Measurements from ENCODE around the gene URB1.
"Not testable (repeated sequence)": the region's sequence is repeated elsewhere in the genome, so short reads cannot be mapped to it uniquely, and the experiment has no call there.

Gene URB1, protein sequence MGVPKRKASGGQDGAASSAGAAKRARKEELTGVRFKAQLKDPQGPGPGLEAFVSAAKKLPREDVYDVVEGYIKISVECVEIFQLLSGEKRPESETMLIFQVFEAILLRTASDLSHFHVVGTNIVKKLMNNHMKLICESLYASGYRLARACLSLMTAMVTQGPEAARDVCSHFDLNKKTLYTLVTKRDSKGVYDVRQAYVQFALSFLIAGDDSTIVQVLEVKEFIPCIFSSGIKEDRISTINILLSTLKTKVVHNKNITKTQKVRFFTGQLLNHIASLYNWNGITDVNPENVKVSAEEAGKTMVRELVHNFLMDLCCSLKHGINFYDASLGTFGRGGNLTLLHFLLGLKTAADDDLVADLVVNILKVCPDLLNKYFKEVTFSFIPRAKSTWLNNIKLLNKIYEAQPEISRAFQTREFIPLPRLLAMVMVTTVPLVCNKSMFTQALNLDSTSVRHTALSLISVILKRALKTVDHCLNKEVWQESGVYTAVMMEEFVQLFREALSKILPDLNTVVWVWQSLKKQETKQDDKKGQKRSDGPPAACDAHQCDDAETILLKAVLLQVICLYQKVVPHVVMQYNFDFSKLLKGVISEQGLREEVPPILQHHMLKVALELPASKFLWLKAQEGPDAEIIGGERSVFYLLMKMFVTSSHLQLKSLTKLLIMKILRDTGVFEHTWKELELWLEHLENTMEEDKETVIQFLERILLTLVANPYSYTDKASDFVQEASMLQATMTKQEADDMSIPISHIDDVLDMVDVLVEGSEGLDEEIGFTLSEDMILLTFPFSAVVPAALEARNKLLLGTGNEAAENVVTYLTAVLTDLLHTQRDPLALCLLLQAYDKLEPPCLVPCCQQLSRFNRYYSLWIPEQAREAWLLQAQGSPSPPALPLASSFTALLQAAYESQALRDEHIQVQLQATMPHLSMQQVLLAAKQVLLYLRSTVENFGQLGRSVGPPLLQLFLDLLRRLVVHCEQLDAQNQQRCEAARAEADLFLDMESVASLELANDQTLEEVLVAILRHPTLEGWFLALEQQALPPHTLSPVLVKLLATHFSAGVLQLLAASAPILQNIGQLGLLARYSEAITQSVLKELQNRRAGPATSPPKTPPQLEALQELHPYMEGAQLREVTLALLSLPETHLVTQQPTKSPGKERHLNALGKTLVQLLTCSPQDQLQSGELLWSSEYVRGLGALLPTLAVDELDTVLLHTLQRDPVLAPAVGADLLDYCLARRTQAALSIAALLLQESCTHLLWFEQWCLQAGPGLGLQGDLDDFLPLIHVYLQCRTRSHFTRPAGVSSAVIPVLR (N-terminal part only)

DNA sequence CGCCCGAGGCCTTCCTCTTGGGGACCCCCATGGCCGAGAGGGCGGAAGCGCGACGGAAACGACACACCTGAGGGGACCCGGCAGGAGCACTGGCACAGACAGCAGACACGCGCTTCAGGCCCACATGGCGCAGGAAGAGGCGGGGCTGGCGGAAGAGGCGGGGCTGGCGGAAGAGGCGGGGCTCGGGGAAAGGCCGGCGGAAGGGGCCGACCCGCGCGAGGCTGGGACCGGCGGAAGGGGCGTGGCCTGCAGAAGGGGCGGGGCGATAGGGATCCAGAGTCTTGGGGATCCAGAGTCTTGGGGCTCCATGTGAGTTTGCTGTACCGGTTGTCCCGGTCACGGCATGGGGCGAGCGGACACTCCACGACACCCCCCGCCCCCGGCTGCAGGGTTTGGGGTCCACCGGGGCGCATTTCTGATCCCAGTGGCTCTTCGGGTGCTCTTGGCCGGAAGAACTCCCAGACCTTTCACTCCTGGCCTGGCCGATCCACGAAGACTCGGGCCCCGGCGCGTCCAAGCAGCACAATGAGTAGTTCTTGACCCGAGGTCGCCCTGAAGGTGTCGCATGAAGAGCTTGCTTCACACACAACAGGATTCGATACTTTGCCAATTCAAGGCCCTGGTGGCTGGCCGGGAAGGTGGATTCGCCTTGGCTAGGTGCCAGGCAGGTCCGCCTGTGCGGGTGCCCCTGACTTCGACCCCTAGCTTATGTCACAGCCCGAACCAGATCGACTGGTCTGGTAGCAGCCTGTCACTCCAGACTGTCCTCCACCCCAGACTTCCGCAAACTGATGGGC is at the start of gene URB1:
Gene URB1 (minus strand): TSS at position 133 of the 797 bp plus-strand sequence. CDS start 102 bp downstream, at position 31.
- peak; percentile 67 for DNase-seq

DNA sequence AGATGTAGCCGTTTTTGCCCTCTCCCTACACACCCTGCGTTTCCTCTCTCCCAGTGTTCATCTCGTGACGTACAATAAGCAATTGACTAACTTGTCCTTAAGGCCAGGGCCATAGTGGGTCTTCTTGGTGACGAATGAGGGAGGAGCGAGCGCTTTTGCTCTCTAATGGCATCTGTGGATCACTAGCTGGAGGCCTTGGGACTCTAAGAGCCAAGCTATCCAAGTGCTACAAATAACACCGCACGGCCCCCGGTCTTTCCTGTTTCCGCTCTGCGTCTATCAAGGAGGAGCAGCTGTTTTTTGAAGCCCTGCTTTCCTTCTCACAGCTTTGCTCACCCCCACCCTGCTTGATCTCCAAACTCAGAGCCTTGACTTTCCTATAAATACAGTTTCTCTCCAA is 44.9 kb upstream of the URB1 start:
- no peak for DNase-seq

DNA sequence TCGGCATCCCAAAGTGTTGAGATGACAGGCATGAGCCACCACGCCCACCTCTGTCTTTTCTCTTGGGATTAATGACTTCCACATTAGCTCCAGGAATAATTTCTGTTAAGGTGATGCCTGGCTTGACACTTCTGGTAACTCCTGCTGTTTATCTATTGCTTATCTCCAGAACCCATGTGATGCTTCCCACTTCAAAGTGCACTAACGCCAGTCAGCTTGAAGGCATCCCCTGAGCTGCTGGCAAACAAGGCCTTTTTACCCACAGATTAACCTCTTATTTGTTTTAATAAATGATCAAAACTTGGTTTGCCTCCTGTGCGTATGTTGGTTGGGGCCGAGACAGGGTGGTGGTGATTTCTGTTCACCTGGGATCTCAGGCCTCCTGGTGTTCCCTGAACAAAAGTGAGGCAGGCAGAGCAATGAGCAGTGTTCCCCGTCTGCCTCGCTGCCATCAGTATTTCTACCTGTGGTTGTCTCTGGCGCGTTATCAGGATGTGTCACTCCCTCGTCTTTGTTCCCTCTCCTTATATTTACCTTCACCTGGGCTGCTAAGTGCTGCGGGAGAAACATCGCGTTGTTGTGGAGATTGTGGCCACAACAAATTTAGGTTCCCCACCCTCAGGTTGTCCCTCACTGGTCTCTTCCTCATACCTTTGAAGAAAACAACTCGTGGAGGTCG is 40.3 kb upstream of the URB1 start:
- DNase-seq: not testable (repeated sequence)

DNA sequence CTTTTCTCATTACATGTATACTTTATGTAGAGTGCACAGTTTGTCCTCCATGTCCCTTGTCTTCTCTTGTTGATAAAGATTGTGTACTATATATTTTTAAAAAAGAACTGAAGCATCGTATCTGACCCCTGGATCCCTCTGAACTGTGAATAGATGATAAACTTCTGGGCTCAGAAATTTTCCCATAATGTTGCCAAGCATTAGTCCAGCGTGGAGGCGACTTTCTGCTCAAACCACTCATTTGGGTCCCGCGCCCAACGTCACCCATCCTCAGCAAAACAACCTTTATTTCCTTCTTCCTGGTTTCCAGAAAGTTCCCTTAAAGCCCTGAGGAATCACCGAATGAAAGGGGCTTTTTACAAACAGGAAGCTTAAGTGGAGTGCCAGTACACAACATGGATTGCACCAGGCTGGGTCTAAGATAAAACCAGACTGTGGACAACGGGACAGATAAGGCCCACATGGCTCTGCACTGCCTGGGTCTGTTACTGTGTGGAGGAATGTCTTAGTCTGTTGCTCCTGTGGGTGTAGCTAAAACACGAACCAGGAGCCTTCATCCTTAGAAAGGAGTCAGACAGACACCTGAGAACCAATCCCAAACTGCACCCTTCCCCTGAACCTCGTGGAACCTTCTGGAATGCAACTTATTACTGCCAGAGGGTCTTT is 35.3 kb upstream of the URB1 start:
- no peak for DNase-seq

DNA sequence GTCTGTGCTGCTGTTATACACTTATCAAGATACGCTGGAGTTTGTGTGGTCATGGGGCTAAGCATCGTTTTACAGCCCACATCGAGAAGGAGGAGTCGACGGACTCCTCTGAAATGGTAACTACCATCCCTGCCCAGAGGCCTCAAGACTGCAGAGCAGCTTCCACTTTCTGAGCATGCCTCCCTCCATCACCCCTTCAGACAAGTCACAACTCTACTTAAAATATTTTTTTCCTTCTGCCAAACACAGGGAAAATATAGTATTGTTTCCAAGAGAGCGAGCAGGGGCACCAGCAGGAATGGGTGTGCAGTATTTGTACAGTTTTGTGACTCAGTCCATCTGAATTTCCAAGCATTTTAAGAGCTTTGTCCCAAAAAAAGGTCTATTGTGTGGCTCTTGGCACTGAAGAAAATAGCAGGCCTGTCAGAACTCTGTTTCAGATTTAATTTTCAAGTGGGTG is 33.8 kb upstream of the URB1 start:
- DNase-seq: no peak

DNA sequence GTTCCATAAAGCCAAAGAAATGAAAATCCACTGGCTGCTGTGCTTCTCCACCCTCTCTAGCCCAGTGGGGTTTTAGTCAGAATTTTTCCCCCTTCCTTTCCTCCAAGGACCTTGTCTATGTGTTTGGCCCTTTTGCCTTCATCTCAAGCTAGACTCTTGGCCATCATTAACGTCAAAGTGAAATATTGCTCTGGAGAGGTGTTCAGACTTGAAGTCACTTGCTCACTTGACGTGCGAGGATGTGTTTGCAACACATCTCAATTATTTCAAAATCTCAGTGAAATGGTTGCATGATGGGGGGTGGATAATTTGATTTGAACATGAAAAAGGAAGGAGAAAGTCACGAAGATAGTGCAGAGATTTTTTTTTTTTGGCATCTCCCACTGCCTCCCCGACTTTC is 33.3 kb upstream of the URB1 start:
- DNase-seq: no peak

DNA sequence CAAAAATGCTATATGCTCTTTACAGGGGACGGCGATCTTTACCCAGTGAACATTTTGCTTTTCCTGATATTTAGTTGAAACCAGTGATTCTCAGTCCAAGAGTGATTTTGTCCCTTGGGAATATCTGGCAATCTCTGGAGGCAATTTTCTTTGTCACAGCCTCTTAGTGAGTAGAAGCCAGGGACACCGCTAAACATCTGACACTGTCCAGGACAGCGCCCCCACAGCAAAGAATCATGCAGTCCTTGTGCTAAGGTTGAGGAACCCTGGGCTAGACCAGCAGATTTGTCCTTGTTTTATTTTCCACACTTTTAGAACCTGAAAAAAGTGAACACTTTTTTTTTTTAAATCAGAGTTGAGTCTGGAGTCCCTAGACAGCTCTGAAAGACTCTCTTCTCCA is 32.8 kb upstream of the URB1 start:
- DNase-seq: no peak

DNA sequence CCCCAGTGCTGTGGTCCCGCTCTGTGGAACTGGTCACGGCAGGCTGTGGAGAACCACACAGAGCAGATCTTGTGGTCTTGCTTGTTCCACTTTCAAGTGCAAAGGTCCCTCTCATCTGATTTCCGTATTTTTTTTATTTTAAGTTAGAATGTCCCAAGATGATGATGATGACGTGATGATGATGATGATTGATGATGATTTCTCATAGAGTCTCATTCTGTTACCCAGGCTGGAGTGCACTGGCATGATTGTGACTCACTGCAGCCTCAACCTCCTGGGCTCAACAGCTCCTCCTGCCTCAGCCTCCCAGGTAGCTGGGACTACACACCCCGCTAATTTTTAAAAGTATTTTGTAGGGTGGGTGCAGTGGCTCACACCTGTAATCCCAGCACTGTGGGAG is 31.9 kb upstream of the URB1 start:
- no peak for DNase-seq

DNA sequence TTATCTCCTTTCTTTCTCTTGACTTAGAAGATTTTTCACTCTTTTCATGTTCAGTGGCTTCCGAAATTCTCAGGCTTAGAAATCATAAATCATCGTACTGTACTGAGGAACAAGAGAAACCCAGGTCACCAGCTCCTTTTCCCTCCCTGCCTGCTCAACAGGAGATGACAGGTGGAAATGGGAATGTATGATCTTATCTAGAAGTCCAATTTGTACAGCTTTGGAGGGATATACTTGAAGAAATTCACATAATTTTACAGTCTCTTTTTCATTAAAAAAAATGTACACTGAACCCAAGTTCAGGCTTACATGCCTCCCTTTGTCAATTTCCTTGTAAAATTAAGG is 31.4 kb upstream of the URB1 start:
- DNase-seq: no peak

DNA sequence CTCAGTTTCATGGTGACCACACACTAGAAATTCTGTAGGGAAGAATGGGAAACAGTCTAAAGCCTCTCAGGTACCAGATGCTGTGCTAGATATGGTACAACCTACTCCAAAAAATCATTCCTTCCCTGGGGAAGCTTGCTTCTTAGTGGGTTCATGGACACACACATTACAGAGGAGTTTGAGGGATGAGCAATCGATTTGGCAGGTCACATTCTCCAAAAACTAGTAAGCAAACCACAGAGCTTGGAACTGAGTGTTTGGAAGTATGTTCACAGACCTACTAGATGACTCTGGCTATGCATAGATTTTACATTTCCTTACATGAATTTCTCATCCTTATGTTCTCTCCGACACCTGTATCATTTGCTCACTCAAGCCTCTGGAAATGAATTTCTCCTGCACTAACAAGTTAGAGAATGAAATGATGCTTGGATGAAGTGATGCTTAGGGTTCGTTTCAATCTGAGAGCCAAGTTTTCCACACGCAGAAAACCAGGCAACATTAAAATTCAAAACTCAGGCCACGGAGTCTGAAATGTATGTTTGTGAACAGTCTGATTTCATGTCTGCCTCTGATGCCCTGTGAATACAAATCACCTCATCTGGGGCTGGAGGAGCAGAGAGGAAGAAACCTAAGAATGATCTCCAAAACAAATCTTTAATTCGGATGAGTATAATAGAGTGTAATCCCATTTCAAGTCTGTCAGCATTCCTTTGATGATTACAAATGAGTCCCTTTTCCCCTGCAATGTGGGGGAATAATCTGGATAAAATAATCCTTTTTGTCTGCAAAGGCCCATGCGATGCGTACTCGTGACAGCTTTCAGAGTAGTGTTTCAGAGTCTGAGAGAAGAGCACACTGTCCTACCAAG is 30.7 kb upstream of the URB1 start:
- no peak for DNase-seq

DNA sequence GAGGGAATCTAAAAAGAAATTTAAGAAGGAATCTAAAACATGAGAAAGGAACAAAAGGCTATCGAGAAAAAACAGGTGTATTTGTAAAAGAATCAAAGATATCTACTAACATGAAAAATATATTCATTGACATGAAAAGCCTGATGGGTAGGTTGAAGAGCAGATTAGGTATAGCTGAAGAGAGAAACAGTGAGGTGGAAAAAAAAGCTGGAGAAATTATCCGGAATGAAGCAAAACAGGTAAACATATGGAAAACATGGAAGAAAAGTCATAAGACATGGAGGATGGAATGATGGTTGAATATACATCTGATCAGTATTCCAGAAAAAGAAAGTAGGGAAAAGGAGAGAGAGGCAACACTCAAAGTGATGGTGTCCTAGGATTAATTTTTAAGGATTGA is 29.3 kb upstream of the URB1 start:
- no peak for DNase-seq

DNA sequence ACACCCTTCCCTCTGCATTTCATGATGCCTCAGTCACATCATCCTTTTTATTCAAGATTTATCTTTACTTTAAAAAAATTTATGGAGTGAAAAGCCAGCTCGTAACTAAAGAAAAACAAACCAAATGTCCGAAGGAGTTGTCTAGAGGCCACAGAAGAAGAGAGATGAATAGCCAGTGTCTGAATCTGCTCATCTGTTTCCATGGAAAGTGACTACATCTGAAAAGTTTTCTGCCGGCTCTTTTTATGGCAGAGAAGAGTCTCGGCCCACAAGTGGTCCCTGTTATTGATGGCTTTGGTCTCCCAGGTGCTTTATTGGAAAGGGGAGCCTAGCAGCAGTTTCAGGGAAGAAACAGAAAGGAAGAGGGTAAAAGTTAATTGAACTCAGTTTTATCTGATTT is 25.3 kb upstream of the URB1 start:
- no peak for DNase-seq

DNA sequence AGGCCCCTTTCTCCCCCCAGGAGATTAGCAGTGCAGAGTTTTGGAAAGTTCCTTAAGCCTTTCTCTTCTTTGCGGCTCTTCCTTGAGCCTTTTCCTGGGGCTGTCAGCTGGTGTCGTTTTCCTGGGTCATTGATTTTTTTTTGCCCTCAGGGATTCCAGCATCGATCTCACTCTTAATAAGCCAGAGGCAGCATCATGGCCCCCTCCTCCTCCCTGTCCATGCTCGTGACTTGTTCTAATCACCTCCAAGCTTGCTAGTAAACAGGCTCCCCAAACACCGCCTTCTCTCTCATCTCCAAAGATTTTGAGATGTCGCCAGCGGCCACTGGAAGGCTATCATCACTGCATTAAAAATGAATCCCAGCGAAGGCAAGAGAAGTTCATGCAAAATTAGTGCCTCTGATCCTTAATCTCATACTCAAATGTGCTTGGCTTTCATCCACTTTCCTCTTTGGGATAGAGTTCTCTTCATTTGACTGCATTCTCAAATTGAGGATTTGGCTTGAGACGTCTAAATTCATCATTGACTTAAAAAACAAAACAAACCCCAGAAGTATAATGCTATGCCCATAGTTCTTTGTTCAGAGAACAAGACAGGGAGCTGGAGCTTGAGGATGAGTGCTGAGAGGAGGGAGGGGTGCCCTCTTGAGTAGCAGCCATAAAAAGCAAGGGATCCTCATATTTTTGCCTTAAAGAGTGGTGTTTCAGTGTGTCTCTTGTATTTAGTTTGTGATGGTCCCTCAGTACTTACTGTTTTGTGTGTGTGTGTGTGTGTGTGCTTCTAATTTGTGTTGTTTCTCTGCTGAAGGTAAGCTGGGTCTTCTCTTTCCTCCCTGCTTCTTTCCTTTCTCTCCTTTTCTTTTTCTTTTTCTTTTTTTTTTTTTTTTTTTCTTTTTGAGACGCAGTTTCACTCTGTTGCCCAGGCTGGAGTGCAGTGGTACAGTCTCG is 22.9 kb upstream of the URB1 start:
- DNase-seq: no peak

DNA sequence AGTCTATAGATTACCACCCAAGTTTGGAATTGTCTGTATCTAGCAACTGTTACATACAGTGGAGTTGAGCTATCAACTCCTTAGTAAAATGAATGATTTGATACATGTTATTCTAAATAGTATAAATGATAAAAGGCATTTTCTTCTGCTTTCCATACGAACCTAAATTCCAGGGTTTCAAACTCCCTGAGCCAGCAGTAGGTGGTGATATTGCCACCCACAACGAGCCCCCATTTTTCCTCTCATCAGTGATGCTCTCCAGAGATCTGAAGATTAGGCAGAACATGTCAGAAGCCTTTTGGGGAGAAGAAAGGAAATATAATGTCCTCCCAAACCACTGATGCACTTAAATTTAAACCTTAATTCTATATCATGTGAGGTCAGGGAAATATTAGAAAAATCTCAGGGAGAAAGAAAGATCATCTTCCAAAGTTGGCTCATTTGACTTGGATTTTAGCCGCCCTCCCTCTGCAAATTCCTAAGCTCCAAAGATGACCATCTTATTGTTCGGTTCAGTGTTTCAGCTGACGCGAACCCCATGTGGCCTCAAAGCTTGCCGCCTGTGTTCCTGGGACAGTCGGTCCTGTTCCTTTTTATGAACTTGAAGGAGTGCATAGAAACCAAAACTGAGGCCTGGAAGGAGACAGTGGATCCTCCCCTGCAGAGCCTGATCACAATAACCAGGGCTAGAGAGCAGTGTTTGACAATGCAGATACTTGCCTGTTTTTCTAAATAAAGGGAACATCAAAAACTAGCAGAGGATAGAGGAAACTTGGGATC is 22.0 kb upstream of the URB1 start:
- peak; percentile 36 for DNase-seq

DNA sequence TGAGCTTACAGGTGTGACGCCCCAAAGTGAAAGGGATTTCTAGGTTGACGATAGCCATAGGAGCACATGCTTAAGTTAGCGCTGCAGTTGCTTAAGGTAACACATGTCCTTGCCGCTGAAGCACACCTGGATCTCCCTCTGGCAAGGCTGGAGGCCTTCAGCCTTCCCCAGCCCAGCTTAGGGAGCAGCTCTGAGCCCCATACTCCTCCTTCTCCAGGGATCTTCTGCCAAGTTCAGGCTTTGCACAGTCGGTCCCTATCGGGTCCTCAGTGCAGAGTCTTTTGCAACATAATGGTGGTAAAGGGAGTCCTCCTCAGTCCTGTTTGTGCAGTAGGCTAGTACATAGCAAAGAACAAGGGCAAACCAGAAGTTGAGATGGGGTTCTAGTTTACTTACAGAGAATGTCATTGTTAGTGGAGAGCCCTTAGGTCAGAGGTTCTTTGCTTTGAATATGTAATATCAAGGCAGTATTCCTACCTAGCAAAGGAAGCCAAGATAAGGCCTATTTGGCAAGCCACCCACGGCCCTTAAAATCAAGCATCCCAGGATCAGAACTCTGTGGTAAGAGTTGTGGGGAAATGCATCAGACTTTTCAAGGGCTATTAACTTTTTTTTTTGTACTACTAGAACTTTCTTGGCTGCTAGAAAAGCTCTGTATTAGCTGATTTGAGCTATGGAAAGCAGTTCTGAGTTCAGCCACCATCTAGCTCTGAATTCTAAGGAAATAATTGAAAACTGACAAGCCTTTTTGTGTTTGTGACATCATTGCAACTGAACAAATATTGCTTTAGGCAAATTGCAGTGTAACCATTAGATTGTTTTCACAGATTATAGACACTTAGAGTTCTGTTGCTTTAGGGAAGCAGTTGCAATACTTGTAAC is 21.1 kb upstream of the URB1 start:
- DNase-seq: no peak

DNA sequence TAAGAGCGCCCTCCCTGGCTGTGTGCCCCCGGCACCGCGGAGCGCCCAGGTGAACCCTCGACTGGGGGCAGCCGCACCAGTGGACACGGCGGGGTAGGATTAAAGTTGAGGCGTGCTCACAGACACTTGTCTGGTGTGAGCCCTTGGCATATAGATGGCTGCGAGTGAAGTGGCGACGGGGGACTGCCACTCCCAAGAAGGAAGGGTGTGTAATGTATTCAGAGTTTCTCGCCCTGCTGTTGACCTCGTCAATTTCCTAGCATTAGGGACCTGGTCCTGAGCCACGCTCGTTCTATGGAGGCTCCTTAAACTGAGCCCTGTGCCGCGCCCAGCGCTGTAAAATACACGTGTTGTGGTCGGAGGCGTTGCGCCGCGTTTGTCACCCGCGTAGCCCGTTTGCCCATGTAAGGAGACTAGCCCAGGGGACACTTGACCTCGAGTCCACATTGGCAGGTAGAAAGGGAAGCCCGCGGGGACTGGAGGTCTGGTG is 20.2 kb upstream of the URB1 start:
- DNase-seq: no peak

All from NCI-H1694 (cell line).